GM21717 (cell line): ENCODE results near the gene ZCRB1.
"Not testable (repeated sequence)": the region's sequence is repeated elsewhere in the genome, so short reads cannot be mapped to it uniquely, and the experiment has no call there.

ENCODE experiments used
- ATAC-seq: cut with Tn5 transposase; IDR thresholded peaks from one replicate; pipeline ENCODE4 v1.9.1; 2021; ENCODE audit warnings: mild to moderate bottlenecking, moderate library complexity; ENCODE audit not compliant: unreplicated experiment

The ZCRB1 gene

GRCh38 chr12:42330097-42330496, 4.2 kb upstream of the ZCRB1 start:
- ATAC-seq = not testable (repeated sequence)

- no peak for ATAC-seq
These were observed 1.3 kb upstream of the ZCRB1 start for GRCh38 chr12:42327227-42327590.

- ATAC-seq = peak; percentile 25
These were observed 790 bp upstream of the ZCRB1 start for GRCh38 chr12:42326541-42327226.

GRCh38 chr12:42325326-42325652, 605 bp downstream of the ZCRB1 start:
- no peak for ATAC-seq

- no peak for ATAC-seq
These were observed 2.0 kb downstream of the ZCRB1 start for GRCh38 chr12:42323856-42324255.

GRCh38 chr12:42322567-42322966, 3.3 kb downstream of the ZCRB1 start:
- ATAC-seq = no peak

GRCh38 chr12:42320796-42321195, 5.1 kb downstream of the ZCRB1 start:
- no peak for ATAC-seq

- ATAC-seq = no peak
These were observed 10.8 kb downstream of the ZCRB1 start for GRCh38 chr12:42315108-42315507.

GRCh38 chr12:42309996-42310395, 15.9 kb downstream of the ZCRB1 start:
- no peak for ATAC-seq

- no peak for ATAC-seq
These were observed 17.5 kb downstream of the ZCRB1 start for GRCh38 chr12:42308390-42308789.

- ATAC-seq = no peak
These were observed 19.6 kb downstream of the ZCRB1 start for GRCh38 chr12:42306297-42306696.

- ATAC-seq = peak; percentile 88
These were observed 26.2 kb downstream of the ZCRB1 start for GRCh38 chr12:42299392-42300308.

GRCh38 chr12:42298887-42299286, 27.0 kb downstream of the ZCRB1 start:
- ATAC-seq = no peak

- no peak for ATAC-seq
These were observed 29.3 kb downstream of the ZCRB1 start for GRCh38 chr12:42296503-42297109.

- no peak for ATAC-seq
These were observed 34.2 kb downstream of the ZCRB1 start for GRCh38 chr12:42291680-42292079.

GRCh38 chr12:42288544-42288943, 37.4 kb downstream of the ZCRB1 start:
- ATAC-seq = no peak

- ATAC-seq = no peak
These were observed 39.2 kb downstream of the ZCRB1 start for GRCh38 chr12:42286741-42287140.

GRCh38 chr12:42285431-42285830, 40.5 kb downstream of the ZCRB1 start:
- no peak for ATAC-seq

GRCh38 chr12:42284876-42285275, 41.0 kb downstream of the ZCRB1 start:
- no peak for ATAC-seq

GRCh38 chr12:42284157-42284556, 41.7 kb downstream of the ZCRB1 start:
- no peak for ATAC-seq

GRCh38 chr12:42283739-42284138, 42.2 kb downstream of the ZCRB1 start:
- ATAC-seq = no peak

- ATAC-seq = no peak
These were observed 43.6 kb downstream of the ZCRB1 start for GRCh38 chr12:42282294-42282693.
